Spleen (tissue), 7 donors: ENCODE measurements around the gene SRCAP.

Experiments
- POLR2A ChIP-seq, 3 donors: fragments of 450-650 bp; IDR thresholded peaks; one replicate each; pipeline ENCODE4 v1.5.1; 2017; ENCODE audit warnings: antibody characterized with exemption in 3 of 3, mild to moderate bottlenecking in 1 of 3
- POLR2AphosphoS5 ChIP-seq, 3 donors: sonication (generic); formaldehyde crosslinking; IDR thresholded peaks; one replicate each; pipeline ENCODE4 v1.5.1; 2017; ENCODE audit warnings: antibody characterized with exemption in 3 of 3
- TF ChIP-seq, protein P1 (sequence below), 11 experiments: fragments of 200-600 bp in 7 of 11; fragments of 450-650 bp in 4 of 11; sonication (generic) in 4 of 11; IDR thresholded peaks in 8 of 11; conservative IDR thresholded peaks in 3 of 11; 1 replicate in 7 of 11; 2 replicates in 4 of 11; pipeline versions ENCODE4 v1.4.0 to v1.8.0; 2016 to 2021; ENCODE audit warnings: antibody characterized with exemption in 11 of 11, inconsistent platforms in 4 of 11, mild to moderate bottlenecking in 1 of 11
- donor health status: DM: no; HTN: no; CAD: no; lungs with moderate emphysema.
- donor health status: DM: no; HTN: no; CAD: no.
- donor health status: DM: no; HTN: no; CAD: no.

DNA sequence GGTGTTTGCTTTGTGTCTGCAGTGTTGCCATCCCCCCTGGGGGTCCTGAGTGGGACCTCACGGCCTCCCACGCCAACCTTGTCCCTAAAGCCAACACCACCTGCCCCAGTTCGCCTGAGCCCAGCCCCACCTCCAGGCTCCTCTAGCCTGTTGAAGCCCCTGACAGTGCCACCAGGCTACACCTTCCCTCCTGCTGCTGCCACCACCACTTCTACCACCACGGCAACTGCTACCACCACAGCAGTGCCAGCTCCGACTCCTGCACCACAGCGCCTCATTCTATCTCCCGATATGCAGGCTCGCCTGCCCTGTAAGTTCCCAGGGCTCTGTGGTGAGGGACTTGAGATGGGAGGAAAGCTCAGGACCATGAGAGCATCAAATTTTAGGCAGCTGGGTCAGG lies 22.2 kb downstream of the SRCAP start:
- TF ChIP-seq, protein P1, sequence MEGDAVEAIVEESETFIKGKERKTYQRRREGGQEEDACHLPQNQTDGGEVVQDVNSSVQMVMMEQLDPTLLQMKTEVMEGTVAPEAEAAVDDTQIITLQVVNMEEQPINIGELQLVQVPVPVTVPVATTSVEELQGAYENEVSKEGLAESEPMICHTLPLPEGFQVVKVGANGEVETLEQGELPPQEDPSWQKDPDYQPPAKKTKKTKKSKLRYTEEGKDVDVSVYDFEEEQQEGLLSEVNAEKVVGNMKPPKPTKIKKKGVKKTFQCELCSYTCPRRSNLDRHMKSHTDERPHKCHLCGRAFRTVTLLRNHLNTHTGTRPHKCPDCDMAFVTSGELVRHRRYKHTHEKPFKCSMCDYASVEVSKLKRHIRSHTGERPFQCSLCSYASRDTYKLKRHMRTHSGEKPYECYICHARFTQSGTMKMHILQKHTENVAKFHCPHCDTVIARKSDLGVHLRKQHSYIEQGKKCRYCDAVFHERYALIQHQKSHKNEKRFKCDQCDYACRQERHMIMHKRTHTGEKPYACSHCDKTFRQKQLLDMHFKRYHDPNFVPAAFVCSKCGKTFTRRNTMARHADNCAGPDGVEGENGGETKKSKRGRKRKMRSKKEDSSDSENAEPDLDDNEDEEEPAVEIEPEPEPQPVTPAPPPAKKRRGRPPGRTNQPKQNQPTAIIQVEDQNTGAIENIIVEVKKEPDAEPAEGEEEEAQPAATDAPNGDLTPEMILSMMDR (IDR thresholded peaks at IDR 0.05 in 8 of 11, conservative IDR thresholded peaks at IDR 0.05 in 3 of 11): no peak
- no peak for TF ChIP-seq POLR2A (IDR thresholded peaks at IDR 0.05)
- TF ChIP-seq POLR2AphosphoS5 (IDR thresholded peaks at IDR 0.05): peak in 2 of 3 donors; percentile 8 to 41
